PC-3 (cell line): ENCODE data around the gene ABHD2.

Experiments used
- CTCF ChIP-seq: fragments of 300-600 bp; sonication (generic); conservative IDR thresholded peaks from 2 replicates; pipeline ENCODE4 v1.5.1; 2017; ENCODE audit warnings: antibody characterized with exemption, low read depth, mild to moderate bottlenecking, low read length
- EZH2 ChIP-seq: fragments of 300-600 bp; sonication (generic); IDR thresholded peaks from one replicate; pipeline ENCODE4 v1.6.1; 2017; ENCODE audit warnings: antibody characterized with exemption, mild to moderate bottlenecking, low read length; ENCODE audit not compliant: unreplicated experiment
- EZH2phosphoT487 ChIP-seq: fragments of 300-600 bp; sonication (generic); IDR thresholded peaks from 2 replicates; pipeline ENCODE4 v1.6.1; 2018; ENCODE audit warnings: mild to moderate bottlenecking, antibody characterized with exemption, low read length, borderline replicate concordance

- TF ChIP-seq CTCF (no peak), EZH2 (no peak), EZH2phosphoT487 (no peak)
Measured at GRCh38 chr15:89114990-89115389, 26.7 kb downstream of the ABHD2 start.
